Trophoblast cell (in vitro differentiated cells and primary cell): ENCODE data around the gene ITGB5. TPM values are rescaled to one million over a fixed set of nuclear protein-coding genes. Genes with fewer than 3 reads are reported as not detected.

Source experiments
- DNase-seq, 2 donors: peaks; one replicate each; pipeline ENCODE4 v3.0.0-alpha.2; 2016
- H2AFZ ChIP-seq: 2 replicates; pipeline ENCODE4 v1.6.1; 2013; ENCODE audit warnings: low read length, moderate library complexity, mild to moderate bottlenecking; ENCODE audit not compliant: insufficient read depth, poor library complexity
- H2AK5ac ChIP-seq: 2 replicates; pipeline ENCODE4 v1.6.1; 2013; ENCODE audit warnings: mild to moderate bottlenecking, low read length
- H2BK120ac ChIP-seq: 2 replicates; pipeline ENCODE4 v1.6.1; 2013; ENCODE audit warnings: low read length, mild to moderate bottlenecking, moderate library complexity; ENCODE audit not compliant: insufficient read depth, poor library complexity
- H2BK12ac ChIP-seq: 2 replicates; pipeline ENCODE4 v1.6.1; 2013; ENCODE audit warnings: mild to moderate bottlenecking, low read length, moderate library complexity
- H2BK5ac ChIP-seq: 2 replicates; pipeline ENCODE4 v1.6.1; 2013; ENCODE audit warnings: low read length, low read depth, moderate library complexity, mild to moderate bottlenecking; ENCODE audit not compliant: poor library complexity
- H3K14ac ChIP-seq: 2 replicates; pipeline ENCODE4 v1.6.1; 2013; ENCODE audit warnings: mild to moderate bottlenecking, low read length
- H3K18ac ChIP-seq: 2 replicates; pipeline ENCODE4 v1.6.1; 2013; ENCODE audit warnings: mild to moderate bottlenecking, low read length
- H3K23ac ChIP-seq: 2 replicates; pipeline ENCODE4 v1.6.1; 2013; ENCODE audit warnings: low read length
- H3K27ac ChIP-seq: 2 replicates; pipeline ENCODE4 v1.5.1; 2013; ENCODE audit warnings: low read depth, mild to moderate bottlenecking, inconsistent platforms, low read length, moderate library complexity
- H3K27me3 ChIP-seq: 2 replicates; pipeline ENCODE4 v1.6.1; 2013; ENCODE audit warnings: inconsistent platforms, mild to moderate bottlenecking, low read length, moderate library complexity; ENCODE audit not compliant: insufficient read depth
- H3K36me3 ChIP-seq, 2 experiments: 1 replicate in 1 of 2; 2 replicates in 1 of 2; pipeline ENCODE4 v1.6.1; 2013; ENCODE audit warnings: low read length in 2 of 2, mild to moderate bottlenecking in 2 of 2, moderate library complexity in 1 of 2; ENCODE audit not compliant: insufficient read depth in 2 of 2, control insufficient read depth in 1 of 2
- H3K4ac ChIP-seq: 2 replicates; pipeline ENCODE4 v1.6.1; 2013; ENCODE audit warnings: low read depth, mild to moderate bottlenecking, low read length, moderate library complexity
- H3K4me1 ChIP-seq, 2 experiments: 1 replicate in 1 of 2; 2 replicates in 1 of 2; pipeline ENCODE4 v1.6.1; 2013; ENCODE audit warnings: low read length in 2 of 2, mild to moderate bottlenecking in 2 of 2, moderate library complexity in 1 of 2; ENCODE audit not compliant: insufficient read depth in 2 of 2, control insufficient read depth in 1 of 2
- H3K4me2 ChIP-seq: 2 replicates; pipeline ENCODE4 v1.6.1; 2013; ENCODE audit warnings: inconsistent platforms, mild to moderate bottlenecking, low read length, moderate library complexity
- H3K4me3 ChIP-seq: 2 replicates; pipeline ENCODE4 v1.5.1; 2013; ENCODE audit warnings: mild to moderate bottlenecking, low read depth, low read length, inconsistent platforms
- H3K79me1 ChIP-seq: one replicate; pipeline ENCODE4 v1.6.1; 2013; ENCODE audit warnings: low read length
- H3K79me2 ChIP-seq: 2 replicates; pipeline ENCODE4 v1.6.1; 2013; ENCODE audit warnings: low read length, mild to moderate bottlenecking; ENCODE audit not compliant: control insufficient read depth, insufficient read depth, poor library complexity
- H3K9ac ChIP-seq: 2 replicates; pipeline ENCODE4 v1.6.1; 2013; ENCODE audit warnings: mild to moderate bottlenecking, low read length
- H3K9me3 ChIP-seq: 2 replicates; pipeline ENCODE4 v1.6.1; 2013; ENCODE audit warnings: low read depth, mild to moderate bottlenecking, control low read depth, inconsistent platforms, low read length; ENCODE audit not compliant: insufficient read depth
- H4K12ac ChIP-seq: 2 replicates; pipeline ENCODE4 v1.6.1; 2013; ENCODE audit warnings: low read depth, mild to moderate bottlenecking, low read length, moderate library complexity
- H4K8ac ChIP-seq: 2 replicates; pipeline ENCODE4 v1.6.1; 2013; ENCODE audit warnings: low read depth, mild to moderate bottlenecking, low read length, moderate library complexity
- H4K91ac ChIP-seq: one replicate; pipeline ENCODE4 v1.6.1; 2013; ENCODE audit warnings: low read depth, mild to moderate bottlenecking, low read length, moderate library complexity
- WGBS: extraction: QIAGEN DNeasy Blood & Tissue Kit; methylation state at CpG from one replicate; pipeline ENCODE4 v1.1.7; 2013; ENCODE audit warnings: missing lambda C conversion rate; ENCODE audit not compliant: insufficient read length, insufficient coverage; ENCODE audit errors: extremely low coverage; 5-methylcytosine and 5-hydroxymethylcytosine counted together
- polyA plus RNA-seq: library from polyadenylated mRNA; stranded (reverse); fragments of 200-250 nt; gene quantifications from 2 replicates; pipeline ENCODE4 v1.2.3, GENCODE V29; 2013

ITGB5 gene, protein sequence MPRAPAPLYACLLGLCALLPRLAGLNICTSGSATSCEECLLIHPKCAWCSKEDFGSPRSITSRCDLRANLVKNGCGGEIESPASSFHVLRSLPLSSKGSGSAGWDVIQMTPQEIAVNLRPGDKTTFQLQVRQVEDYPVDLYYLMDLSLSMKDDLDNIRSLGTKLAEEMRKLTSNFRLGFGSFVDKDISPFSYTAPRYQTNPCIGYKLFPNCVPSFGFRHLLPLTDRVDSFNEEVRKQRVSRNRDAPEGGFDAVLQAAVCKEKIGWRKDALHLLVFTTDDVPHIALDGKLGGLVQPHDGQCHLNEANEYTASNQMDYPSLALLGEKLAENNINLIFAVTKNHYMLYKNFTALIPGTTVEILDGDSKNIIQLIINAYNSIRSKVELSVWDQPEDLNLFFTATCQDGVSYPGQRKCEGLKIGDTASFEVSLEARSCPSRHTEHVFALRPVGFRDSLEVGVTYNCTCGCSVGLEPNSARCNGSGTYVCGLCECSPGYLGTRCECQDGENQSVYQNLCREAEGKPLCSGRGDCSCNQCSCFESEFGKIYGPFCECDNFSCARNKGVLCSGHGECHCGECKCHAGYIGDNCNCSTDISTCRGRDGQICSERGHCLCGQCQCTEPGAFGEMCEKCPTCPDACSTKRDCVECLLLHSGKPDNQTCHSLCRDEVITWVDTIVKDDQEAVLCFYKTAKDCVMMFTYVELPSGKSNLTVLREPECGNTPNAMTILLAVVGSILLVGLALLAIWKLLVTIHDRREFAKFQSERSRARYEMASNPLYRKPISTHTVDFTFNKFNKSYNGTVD
- 121 and 127 TPM in 2 replicates for polyA plus RNA-seq

DNA sequence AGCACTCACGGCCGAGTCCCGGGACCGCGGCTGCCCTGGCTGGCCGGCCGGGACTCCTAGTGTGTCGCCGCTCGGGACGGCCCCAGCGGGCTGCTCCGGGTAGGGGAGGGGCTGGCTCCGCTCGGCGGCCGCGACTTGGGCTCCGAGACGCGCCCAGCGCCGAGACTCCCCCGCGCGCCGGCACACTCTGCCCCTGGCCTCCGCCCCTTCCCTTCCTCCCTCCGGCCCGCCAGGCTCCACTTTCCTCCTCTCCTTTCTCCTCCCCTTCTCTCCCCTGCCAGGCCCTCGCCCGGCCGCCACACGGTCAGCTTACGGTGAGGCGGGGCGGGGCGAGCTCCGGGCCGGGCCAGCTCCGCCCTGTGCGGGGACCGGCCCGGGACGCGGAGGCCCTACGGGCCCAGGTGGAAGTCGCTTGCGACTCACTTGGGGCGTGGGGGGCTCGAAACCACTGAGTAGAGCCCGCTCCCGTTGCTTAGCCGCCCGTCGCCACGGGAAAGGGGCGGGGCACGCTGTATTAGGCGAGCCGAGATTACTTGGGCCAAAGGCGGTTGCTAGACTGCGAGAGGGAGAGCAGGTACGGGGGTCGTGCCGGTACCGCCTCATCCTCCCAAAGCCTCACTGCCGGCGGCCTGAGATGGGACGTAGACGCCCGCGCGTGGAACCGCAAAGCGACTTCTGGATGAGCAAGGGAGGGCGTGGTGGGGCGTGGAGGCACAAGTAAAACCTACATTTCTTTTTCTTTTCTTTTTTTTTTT is at the start of gene ITGB5:
Gene ITGB5, minus strand, starts transcription at position 189 of the 755 bp plus-strand sequence. CDS start 365 bp downstream, outside the sequence.
- Histone ChIP-seq H2AFZ (peak within 1 kb of the TSS; percentile 50), H3K18ac (peak within 1 kb of the TSS; percentile 89), H4K91ac (peak within 1 kb of the TSS; percentile 73), H3K14ac (peak within 1 kb of the TSS; percentile 83), H2AK5ac (peak within 1 kb of the TSS; percentile 1), H2BK120ac (peak within 1 kb of the TSS; percentile 92), H2BK12ac (peak within 1 kb of the TSS; percentile 52), H3K4me2 (peak within 1 kb of the TSS; percentile 86), H4K8ac (peak within 1 kb of the TSS; percentile 88), H3K9me3 (no peaks in the 10 kb centered on the region), H3K79me1 (peaks cover 33% of the 10 kb centered on the region), H3K4me3 (peak within 1 kb of the TSS; percentile 91), H3K9ac (peak within 1 kb of the TSS; percentile 94), H3K27me3 (no peaks in the 10 kb centered on the region), H3K27ac (peak within 1 kb of the TSS; percentile 91), H4K12ac (peak within 1 kb of the TSS; percentile 39), H3K4ac (peak within 1 kb of the TSS; percentile 98), H3K23ac (no peak within 1 kb of the TSS), H3K4me1 (peaks cover 27 to 36% of the 10 kb centered on the region in 2 experiments), H2BK5ac (peak within 1 kb of the TSS; percentile 92), H3K79me2 (peaks cover 18% of the 10 kb centered on the region), H3K36me3 (no peaks in the 10 kb centered on the region)
- peak; percentile 55 to 71 for DNase-seq
- no CpG with 5 or more reads among the region's 78 CpGs for WGBS

DNA sequence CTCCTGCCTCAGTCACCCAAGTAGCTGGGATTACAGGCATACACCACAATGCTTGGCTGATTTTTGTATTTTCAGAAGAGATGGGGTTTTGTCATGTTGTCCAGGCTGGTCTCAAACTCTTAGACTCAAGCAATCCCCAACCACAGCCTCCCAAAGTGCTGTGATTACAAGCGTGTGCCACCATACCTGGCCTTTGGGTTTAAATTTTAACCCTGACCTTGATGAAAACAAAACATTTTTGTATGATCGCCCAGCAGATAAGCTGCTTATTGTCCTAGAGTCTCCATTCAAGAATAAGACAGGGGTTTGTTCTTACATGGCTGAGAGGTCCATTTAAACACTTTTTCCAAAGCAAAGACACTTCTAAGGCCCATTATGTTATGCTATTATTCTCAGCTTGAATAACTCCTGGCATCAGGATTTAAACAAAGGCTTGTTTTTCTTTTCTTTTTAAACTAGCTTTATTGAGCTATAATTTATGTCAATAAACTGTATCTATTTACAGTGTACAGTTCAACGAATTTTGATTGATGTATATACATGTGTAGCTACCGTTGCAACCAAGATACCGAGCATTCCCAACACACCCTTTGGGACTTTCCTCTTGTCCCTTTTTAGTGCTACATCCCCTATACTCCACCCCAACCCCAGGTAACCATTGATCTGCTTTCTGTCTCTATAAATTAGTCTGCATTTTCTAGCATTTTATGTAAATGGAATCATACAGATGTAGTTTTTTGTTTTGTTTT is 48.8 kb upstream of the ITGB5 start:
- Histone ChIP-seq H3K18ac (no peak overlapping the region), H3K14ac (no peak overlapping the region), H4K12ac (no peak overlapping the region), H2AFZ (no peak overlapping the region), H3K27me3 (no peaks in the 10 kb centered on the region), H3K9ac (no peak overlapping the region), H3K36me3 (no peaks in the 10 kb centered on the region), H3K79me2 (no peaks in the 10 kb centered on the region), H2AK5ac (no peak overlapping the region), H3K23ac (no peak overlapping the region), H2BK5ac (no peak overlapping the region), H2BK12ac (no peak overlapping the region), H3K27ac (no peak overlapping the region), H3K4me3 (no peak overlapping the region), H4K91ac (no peak overlapping the region), H3K9me3 (no peaks in the 10 kb centered on the region), H4K8ac (no peak overlapping the region), H3K4me1 (peaks cover 3 to 5% of the 10 kb centered on the region in 2 experiments), H3K79me1 (no peaks in the 10 kb centered on the region), H2BK120ac (no peak overlapping the region), H3K4me2 (no peak overlapping the region), H3K4ac (no peak overlapping the region)
- WGBS, result no CpG with 5 or more reads among the region's 5 CpGs
- no peak for DNase-seq

DNA sequence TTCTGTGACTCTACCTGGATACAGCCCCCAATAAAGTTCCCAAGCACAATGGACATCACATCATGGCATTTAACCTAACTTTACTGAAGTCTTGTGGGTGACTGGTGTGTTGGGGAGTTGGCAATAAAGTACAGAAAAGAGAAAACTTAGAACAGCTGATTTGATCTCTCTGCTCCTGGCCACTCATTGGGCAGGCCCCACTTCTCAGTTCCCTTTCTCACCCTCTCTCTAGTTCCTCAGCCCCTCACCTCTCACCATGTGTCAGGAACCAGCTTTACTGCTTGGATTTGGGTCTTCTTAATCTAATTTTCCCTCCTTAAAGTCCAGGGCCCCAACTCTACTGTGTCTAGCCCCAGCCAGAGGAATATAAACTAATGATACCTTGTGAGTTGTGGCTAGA is 48.1 kb upstream of the ITGB5 start:
- Histone ChIP-seq H3K9ac (no peak overlapping the region), H2BK5ac (no peak overlapping the region), H2AFZ (no peak overlapping the region), H3K9me3 (no peaks in the 10 kb centered on the region), H3K79me1 (no peaks in the 10 kb centered on the region), H2BK120ac (no peak overlapping the region), H4K91ac (no peak overlapping the region), H3K79me2 (no peaks in the 10 kb centered on the region), H2BK12ac (no peak overlapping the region), H3K4me1 (peaks cover 3 to 5% of the 10 kb centered on the region in 2 experiments), H3K27me3 (no peaks in the 10 kb centered on the region), H3K36me3 (no peaks in the 10 kb centered on the region), H3K23ac (no peak overlapping the region), H4K12ac (no peak overlapping the region), H3K4me2 (no peak overlapping the region), H3K4ac (no peak overlapping the region), H3K18ac (no peak overlapping the region), H3K14ac (no peak overlapping the region), H3K4me3 (no peak overlapping the region), H3K27ac (no peak overlapping the region), H2AK5ac (no peak overlapping the region), H4K8ac (no peak overlapping the region)
- DNase-seq, result no peak

DNA sequence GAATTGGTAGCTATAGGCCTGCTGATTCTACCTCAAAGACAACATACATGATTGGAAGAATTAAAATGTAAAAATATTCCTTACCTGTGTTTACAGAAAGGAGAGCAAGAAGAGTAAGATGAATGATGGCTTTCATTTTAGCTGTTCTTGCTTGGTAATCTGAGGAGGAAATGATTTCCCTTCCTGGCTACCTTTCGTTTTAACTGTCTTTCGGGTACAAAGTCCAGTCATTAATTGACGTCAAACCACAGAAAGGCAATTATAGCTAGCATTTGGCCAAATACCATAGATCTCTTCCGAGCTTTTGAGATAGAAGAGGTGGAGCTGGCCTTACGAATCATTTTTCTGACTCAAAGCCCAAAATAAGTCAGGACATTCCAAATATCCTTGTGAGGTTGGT is 47.4 kb upstream of the ITGB5 start, which contains the start of gene MUC13:
Gene MUC13, minus strand, starts transcription at position 175 of the 400 bp plus-strand sequence. Its CDS starts 39 bp downstream, at position 136.
- no peaks in the 10 kb centered on the region for H3K79me1 ChIP-seq
- H3K9ac ChIP-seq, result no peak within 1 kb of the TSS
- no peak within 1 kb of the TSS for H3K4me3 ChIP-seq
- no peak within 1 kb of the TSS for H3K18ac ChIP-seq
- no peaks in the 10 kb centered on the region for H3K27me3 ChIP-seq
- H3K27ac ChIP-seq, result no peak within 1 kb of the TSS
- H3K4ac ChIP-seq, result no peak within 1 kb of the TSS
- H3K14ac ChIP-seq, result no peak within 1 kb of the TSS
- no peak within 1 kb of the TSS for H2BK12ac ChIP-seq
- H2BK5ac ChIP-seq, result no peak within 1 kb of the TSS
- no peak within 1 kb of the TSS for H4K91ac ChIP-seq
- H3K79me2 ChIP-seq, result no peaks in the 10 kb centered on the region
- no peak within 1 kb of the TSS for H2AK5ac ChIP-seq
- H3K4me1 ChIP-seq, result peaks cover 0 to under 1% of the 10 kb centered on the region in 2 experiments
- no peak within 1 kb of the TSS for H3K4me2 ChIP-seq
- no peak within 1 kb of the TSS for H2AFZ ChIP-seq
- no peaks in the 10 kb centered on the region for H3K9me3 ChIP-seq
- no peak within 1 kb of the TSS for H3K23ac ChIP-seq
- no peak within 1 kb of the TSS for H2BK120ac ChIP-seq
- H4K8ac ChIP-seq, result no peak within 1 kb of the TSS
- no peak within 1 kb of the TSS for H4K12ac ChIP-seq
- DNase-seq, result no peak
- WGBS, result no CpG with 5 or more reads among the region's 5 CpGs
- H3K36me3 ChIP-seq, result no peaks in the 10 kb centered on the region
